HPDE6-E6E7 (cell line): Measurements from ENCODE around the gene AK9.
"Not testable (repeated sequence)": the region's sequence is repeated elsewhere in the genome, so short reads cannot be mapped to it uniquely, and the experiment has no call there.

ENCODE experiments used
- DNase-seq: peaks from one replicate; pipeline ENCODE4 v3.0.0; 2011; ENCODE audit warnings: missing footprints; ENCODE audit errors: extremely low spot score

The AK9 gene

DNA sequence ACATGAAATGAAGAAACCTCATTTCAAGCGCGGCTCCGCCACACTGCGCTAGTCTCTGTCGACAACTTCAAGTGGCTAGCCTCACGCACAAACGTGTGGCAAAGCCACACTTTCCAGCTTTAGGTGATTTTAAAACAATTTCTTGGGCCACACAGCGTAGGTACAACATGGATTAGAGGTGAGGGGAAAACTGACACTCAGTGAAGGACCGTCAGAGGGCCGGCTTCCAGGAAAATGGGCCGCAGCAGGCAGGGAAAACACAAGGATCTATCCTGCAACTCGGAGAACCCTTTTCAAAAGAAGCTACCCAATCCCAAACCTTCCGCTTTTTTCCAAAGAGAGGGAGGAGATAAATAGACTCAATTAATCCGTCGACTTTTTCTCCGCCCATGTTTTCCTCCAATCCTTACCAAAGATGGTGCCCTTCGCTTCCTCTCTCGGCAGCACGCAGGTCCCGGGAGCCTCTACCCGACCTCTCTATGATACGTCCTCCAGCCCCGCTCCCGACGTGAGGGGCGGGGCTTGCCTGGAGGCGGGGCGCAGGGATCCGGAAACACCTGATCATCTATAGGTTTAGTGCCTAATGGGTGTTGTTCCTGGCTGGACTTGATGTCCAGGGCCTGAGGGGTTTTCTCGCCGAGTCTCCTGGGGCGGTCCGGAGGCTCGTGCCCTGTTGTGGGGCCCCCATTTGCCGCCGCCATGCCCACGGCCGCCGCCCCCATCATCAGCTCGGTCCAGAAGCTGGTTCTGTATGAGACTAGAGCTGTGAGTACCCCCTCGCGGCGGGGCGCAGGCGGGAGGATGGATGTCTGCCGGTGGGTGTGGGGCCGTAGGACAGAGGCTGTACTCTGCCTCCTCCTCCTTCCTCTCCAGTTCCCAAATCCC, at the start of gene AK9, which contains the start of gene FIG4:
AK9 (minus strand) TSS at position 466 of the 885 bp plus-strand sequence. CDS start 15,457 bp downstream, outside the sequence.
FIG4 (plus strand) TSS at position 560 of the 885 bp plus-strand sequence; CDS start at position 700, 140 bp downstream.
- peak; percentile 90 for DNase-seq

DNA sequence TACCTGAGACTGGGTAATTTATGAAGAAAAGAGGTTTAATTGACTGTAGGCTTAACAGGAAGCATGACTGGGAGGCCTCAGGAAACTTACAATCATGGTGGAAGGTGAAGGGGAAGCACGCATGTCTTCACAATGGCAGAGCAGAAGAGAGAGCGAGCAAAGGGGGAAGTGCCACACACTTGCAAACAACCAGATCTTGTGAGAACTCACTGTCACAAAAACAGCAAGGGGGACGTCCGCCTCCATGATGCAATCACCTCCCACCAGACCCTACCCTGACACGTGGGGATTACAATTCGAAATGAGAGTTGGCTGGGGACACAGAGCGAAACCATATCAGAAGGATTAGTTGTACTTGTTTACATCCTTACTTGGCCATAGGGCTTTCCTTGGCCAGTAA, 49.8 kb upstream of the AK9 start:
- DNase-seq = no peak

DNA sequence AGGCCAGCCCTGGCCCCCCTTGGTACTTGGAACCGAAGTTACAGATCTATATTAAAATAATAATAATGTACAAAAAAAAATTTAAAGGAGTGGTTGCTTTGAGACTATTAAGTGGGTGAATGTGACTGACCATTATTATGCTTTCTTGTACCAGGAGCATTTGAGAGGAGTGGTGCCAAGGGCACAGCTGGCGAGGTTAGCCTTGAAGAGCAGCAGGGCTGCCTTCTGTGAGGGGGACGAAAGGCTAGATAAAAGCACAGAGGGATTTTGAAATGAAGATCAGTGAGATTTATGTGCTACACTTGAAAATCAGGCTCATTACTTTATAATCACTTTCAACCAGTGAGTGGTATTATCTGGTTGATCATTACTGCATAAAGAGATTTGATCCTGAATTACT, 48.7 kb upstream of the AK9 start:
- DNase-seq = no peak

DNA sequence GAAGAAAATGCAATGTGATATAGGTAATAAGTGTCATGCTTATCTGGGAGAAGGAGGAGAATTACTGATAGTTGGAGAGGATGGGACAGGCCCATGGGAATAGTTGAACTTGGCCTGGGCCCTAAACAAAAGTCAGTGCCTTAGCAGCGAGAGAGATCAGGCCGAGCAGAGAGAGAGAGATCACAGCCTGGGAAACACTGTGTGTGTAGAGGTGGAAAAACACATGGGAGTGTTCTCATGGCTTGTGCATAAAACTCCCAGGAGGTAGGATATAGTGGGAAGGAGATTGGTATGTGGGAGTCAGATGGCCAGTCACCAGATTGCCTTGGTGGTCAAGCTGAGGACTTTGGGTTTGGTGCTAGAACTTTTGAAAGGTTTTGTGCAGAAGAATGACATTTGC, 47.7 kb upstream of the AK9 start:
- DNase-seq = no peak

DNA sequence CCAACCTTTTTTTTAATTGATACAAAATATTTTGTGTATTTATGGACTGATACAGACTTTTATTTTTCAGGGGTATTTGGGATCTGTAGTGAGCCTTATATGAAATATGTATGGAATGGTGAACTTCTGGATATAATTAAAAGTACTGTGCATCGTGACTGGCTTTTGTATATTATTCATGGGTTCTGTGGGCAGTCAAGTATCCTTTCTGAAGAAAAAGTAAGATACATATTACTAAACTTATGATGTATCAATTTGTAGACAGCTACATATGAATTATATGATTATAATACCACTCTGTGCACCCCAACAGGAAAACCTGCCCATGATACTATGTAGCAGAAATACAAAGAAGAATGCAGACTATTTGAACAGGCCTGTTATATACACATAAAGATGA, 47.3 kb upstream of the AK9 start:
- DNase-seq = no peak

DNA sequence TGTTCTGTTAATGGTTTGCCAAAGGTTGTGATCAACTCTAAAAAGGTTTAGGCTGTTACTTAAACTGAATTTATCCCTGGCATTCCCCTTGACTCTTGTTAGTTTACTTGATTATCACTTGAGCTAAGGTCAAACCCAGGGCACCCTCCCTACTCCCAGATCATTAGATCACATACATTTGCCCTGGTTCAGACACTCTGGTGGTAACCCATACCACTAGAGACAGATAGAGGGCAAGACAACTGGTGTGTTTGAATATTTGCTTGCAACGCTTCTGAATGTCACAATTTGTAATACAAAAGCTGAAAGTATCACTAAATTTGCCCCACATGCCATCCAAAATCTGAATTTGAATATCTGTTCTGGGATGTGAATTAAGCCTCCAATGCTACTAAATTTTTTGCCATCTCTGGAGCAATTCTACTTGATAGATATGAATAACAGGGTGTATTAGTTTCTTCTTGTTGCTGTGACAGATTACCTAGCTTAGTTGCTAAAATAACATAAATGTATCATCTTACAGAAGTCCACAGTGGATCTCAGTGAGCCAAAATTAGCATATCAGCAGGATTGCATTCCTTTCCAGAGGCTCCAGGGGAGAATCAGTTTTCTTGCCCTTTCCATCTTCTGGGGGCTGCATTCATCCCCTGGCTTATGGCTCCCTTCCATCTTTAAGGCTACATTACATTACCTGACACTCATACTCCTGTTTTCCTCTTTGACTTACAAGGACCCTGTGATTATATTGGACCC, 45.4 kb upstream of the AK9 start:
- no peak for DNase-seq

DNA sequence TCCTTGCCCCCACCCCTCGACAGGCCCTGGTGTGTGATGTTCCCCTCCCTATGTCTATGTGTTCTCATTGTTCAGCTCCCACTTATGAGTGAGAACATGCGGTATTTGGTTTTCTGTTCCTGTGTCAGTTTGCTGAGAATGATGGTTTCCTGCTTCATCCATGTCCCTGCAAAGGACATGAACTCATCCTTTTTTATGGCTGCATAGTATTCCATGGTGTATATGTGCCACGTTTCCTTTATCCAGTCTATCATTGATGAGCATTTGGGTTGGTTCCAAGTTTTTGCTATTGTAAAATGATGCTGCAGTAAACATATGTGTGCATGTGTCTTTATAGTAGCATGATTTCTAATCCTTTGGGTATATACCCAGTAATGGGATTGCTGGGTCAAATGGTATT, 34.2 kb upstream of the AK9 start:
- not testable (repeated sequence) for DNase-seq

DNA sequence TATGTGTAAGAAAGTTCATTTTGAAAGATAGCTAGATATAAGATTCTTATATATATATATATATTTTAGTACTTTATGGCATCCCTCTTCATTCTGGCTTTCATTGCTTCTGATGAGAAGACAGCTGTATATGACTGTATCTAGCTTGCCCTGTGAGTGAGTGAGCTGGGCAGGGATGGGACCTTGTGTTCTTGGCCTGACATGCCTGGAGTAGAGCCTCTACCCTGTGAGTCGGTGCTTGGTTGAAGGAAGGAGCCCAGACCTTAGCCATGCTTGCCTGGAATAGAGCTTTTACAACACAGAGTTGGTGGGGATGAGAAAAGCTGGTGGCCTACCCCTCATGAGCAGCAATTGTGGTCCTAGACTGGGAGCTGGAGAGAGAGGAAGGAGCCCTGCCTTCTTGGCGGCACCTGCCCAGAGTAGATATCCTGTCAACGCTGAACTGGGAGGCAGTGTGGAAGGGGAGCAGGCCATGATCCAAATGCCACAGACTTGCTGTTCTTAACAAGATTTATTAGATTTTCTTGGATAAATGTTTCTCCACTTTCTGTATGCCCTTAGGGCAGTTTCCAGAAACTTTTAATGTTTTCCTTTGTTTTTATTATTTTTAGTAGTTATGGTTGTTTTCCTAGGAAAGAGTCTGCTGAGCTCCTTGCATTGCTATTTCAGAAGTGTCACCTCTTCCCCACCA, 31.7 kb upstream of the AK9 start:
- no peak for DNase-seq

DNA sequence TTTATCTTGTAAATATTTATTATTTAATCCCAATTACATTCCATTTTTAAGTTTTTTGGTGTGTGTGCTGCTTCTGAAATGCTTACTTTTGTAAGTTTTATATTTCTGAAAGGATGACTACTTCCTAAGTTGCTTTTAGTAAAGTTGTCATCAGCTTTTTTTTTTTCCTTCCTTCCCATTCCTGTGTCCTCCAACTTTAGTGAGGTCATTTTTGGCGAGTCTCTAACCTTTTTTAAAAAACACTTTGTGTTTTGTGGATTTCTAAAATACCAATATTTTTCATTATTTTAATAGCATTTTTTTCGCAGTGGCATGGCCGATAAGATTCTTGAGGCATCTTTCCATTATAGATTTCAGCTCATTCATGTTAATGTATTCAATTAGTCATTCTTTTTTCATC, 31.0 kb upstream of the AK9 start:
- DNase-seq = no peak

DNA sequence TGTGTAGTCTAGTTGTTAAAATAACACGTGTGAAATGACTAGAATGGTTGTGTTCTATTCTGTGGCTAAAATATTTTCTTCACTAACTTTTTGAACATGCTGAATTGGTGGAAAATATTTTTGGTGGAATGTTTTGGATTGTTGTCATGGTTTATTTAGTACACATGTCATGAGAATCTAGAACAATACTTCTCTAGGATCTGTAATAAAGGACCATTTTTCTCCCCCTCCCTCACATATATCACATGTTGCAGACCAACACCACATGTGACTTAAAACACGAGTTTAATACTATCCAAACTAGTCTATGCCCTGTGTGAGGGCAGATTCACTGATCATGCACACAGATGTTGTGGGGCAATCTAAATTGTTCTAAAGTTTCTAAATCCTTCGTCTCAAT, 29.3 kb upstream of the AK9 start:
- no peak for DNase-seq

DNA sequence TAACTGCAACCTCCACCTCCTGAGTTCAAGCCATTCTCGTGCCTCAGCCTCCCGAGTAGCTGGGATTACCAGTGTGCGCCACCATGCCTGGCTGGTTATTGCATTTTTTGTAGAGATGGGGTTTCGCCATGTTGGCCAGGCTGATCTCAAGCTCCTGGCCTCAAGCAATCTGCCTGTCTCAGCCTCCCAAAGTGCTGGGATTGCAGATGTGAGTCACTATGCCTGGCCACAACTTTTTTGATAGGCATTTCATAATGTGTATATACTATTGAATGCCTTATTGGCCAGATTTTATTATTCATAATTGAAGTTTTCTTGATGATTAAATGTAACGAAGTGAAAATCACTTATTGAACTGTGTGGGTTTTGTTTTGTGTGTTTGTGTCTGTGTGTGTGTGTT, 28.0 kb upstream of the AK9 start:
- DNase-seq = no peak

DNA sequence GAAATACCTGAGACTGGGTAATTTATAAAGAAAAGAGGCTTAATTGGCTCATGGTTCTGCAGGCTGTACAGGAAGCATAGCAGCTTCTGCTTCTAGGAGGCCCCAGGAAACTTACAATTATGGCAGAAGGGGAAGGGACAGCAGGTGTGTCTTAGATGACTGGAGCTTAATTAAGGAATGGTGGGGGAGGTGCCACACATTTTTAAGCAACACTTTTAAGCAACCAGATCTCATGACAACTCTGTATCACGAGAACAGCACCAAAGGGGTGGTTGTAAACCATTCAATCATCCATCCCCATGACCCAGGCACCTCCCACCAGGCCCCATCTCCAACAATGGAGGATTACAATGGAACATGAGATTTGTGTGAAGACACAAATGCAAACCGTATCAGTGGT, 27.0 kb upstream of the AK9 start:
- DNase-seq = no peak

DNA sequence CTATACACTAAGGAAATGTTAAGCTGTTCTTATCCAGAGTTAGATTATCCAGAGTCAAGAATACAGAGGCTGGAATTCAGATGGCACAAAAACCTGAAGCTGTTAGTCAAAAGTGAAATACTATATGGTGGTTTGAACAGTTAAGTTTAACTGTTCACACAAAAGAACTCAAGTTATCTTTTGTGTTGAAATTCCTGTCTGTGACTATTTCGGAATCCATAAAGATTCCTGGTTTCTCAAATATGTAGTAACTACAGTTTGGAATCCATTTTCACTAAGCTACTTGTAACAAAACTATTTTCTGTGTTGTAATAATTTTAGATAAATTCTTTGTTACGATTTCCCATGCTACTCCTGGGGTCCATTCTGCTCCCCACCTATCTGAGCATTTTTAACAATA, 24.6 kb upstream of the AK9 start:
- no peak for DNase-seq

DNA sequence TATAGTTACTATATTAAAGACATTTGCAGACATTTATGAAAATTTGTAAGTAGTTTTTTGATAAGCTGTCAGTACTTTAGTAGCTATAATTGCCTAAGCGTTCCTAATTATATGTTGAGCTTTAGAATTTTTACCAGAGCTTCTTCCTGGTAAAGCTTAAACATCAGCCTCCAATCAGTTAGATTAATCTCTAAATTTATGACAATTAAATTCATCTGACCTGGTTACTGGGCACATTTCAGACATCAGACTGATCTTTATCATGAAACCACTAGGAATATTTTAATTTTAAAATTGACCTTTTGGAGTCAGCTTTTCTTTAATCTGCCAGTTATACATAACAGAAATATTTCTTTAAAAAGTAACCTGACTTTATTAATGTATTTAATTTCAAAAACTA, 23.6 kb upstream of the AK9 start:
- DNase-seq = no peak

DNA sequence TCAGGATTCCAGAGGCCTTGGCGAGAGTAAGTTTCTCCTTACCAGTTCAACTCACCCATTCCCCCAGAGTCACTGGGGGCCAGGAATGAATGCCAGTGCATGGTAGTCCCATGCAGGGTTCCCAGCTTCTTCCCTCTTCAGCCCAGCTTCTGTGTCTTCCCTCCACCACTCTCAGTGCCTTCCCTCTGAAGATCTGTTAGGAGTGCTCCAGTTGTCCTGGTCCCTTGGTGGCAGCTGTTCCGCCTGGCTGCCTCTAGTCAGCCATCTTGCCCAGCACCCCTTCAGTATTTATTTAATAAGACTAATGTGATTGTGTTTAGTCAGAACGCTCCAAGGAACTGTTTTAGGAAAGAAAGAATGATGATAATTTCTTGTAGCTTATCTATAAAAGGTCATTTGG, 23.2 kb upstream of the AK9 start:
- no peak for DNase-seq

DNA sequence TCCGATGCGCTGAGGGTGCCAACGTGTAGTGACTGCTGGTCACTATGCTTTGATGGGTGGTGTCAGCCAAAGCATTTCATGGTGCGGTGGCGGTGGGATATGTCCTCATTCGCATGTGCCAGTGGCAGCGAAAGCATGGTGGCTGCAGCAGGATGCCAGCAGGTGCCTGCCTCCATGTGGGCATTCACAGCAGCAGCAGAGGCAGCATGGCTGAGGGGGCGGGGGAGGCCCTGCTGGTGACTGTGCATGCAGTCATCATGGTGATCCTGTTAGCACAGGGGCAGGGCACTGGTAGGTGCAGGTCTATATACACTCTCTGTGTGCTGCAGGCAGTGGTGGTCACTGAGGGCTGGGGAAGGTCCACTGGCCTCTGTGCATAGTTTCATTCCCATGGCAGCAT, 22.1 kb upstream of the AK9 start:
- no peak for DNase-seq

DNA sequence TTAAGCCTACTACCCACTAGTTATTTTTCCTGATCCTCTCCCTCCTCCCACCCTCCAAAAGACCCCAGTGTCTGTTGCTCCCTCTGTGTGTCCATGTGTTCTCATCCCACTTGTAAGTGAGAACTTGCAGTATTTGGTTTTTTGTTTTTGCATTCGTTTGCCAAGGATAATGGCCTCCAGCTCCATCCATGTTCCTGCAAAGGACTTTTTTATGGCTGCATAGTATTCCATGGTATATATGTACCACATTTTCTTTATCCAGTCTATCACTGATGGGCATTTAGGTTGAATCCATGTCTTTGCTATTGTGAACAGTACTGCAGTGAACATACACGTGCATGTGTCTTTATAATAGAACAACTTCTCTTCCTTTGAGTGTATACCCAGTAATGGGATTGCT, 17.1 kb upstream of the AK9 start:
- not testable (repeated sequence) for DNase-seq

DNA sequence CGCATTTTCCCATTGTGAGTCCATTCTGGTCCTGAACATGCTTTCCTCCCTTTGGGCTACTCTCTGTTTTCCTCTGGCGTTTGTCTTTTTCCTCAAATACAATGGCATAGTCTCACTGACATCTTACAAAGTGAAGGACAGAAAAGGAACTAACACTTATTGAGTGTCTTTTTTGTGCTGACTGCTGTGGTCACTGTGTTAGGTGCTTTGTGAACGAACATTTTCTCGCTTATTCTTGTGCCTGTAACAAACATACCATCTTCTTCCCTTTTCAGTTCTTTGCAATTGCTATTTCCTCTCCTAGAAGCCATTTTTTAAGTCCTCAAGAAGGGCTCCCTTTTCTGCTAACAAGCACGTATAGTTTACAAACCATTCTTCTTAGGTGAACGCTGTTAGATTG, 15.5 kb upstream of the AK9 start:
- no peak for DNase-seq

DNA sequence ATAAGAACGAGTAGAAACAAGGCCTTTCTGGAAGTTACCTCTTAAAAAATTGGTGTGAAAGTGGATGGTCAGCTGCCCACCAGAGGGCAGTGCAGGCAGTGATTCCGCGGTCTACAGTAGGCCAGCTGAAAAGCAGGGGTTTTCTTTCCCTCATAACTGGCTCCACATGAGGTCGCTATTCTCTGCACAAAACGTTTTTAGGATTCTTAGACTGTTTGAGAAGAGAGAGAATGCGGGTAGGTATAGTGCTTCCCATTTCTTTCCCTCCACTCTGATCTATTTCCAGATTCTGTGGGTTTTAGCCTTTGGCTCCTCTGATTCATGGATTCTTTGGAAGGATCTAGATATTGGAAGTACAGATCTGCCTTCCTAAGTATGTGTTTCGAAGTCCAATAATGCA, 14.3 kb upstream of the AK9 start:
- peak; percentile 51 for DNase-seq

DNA sequence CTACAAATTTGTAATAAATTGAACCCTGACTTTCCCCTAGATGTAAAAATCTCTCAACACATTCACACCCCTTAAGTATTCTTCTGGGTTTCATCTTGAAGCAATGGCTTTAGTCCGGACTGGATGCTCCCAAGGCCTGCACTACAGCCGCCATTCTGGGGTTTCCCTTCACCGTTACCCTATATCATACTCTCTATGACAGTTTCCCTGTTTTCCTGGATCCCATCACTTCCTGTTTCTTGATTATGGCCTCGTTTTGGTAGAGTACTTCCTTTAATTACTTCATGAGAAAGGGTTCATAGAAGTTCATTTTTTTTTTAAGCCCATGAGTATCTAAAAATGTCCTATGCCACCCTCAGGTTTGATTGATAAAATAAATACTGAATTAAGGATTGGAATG, 11.8 kb upstream of the AK9 start:
- no peak for DNase-seq

DNA sequence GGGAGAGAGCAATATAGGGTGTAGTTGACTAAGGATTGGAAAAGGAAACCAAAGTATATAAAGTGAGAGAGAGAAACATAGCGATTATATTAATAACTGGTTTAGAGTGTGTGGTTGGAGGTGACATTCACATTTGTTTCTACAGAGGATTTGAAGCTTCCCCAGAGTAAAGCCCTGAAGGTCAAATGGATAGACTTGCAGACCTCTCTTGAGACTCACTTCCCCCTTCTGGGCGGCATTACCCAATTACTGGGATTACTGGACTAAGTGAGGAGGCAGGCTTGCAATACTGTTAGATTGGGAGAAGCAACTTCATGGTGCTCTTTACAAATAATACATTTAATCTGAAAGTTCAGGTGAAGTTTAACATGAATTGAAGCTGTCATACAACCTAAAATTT, 10.8 kb upstream of the AK9 start:
- no peak for DNase-seq

DNA sequence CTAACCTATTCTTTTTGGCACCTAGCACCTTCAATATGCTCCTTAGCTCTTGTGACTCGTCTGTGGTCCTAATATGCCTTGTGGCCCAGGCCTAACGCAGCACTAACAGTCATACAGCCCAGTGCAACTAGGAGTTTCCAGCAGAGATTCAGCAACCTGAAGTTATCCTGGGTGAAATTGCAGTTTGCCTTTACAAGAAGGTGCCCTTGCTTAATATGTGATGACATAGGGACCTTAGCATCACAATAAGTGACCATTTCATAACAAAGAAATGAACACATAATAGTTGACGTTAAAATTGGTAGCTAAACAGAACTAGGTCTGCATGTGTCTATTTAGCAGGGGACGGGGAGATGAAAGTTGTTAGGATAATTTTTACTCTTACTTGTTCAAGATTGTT, 10.2 kb upstream of the AK9 start:
- DNase-seq = no peak

DNA sequence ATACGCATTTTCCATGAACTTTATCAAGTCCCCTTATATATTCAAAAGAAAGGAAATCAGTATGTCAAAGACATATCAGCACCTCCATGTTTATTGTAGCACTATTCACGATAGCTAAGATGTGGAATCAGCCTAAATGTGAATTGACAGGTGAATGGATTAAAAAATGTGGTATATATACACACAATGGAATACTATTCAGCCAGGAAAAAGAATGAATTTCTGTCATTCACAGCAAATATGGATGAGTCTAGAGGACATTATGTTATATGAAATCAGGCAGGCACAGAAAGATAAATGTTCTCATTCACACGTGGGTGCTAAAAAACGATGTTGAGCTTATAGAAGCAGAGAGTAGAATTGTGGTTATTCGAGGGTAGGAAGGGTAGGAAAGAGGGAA, 5.4 kb upstream of the AK9 start:
- no peak for DNase-seq
